ENCODE results near the gene KCTD11. TPM values are rescaled to one million over a fixed set of nuclear protein-coding genes. Genes with fewer than 3 reads are reported as not detected.

The KCTD11 gene
- 4.9 TPM for polyA plus RNA-seq (2013, experiment 1 of 2)
- 5.1 TPM for polyA plus RNA-seq (2013, experiment 2 of 2)

- H3K4me3 ChIP-seq (ENCODE audit: low read length) = peak within 1 kb of the TSS; percentile 91
- H3K9me3 ChIP-seq (ENCODE audit: insufficient read depth, low read depth, low read length) = no peaks in the 10 kb centered on the region
- WGBS = under 1% methylated on average over 91 of the region's 91 CpGs
- peak within 1 kb of the TSS; percentile 94 for H3K27ac ChIP-seq (ENCODE audit: low read depth, low read length)
- 0 out of 2 replicates have a peak, but pooled peaks cover 3% of the 10 kb centered on the region for H3K27me3 ChIP-seq (ENCODE audit: insufficient read depth, low read length)
- H3K4me1 ChIP-seq (ENCODE audit: insufficient read depth, low read length) = peaks cover 12% of the 10 kb centered on the region
- peak within 1 kb of the TSS; percentile 88 for H3K9ac ChIP-seq (ENCODE audit: low read depth, low read length)
- no peaks in the 10 kb centered on the region for H3K36me3 ChIP-seq (ENCODE audit: insufficient read depth, low read length)
These were observed at the start of gene KCTD11 for GRCh38 chr17:7351665-7352502. Gene KCTD11 (plus strand): TSS chr17:7352162.

- Histone ChIP-seq H3K27ac (ENCODE audit: low read depth, low read length) (no peak overlapping the region), H3K4me3 (ENCODE audit: low read length) (no peak overlapping the region), H3K9me3 (ENCODE audit: insufficient read depth, low read depth, low read length) (no peaks in the 10 kb centered on the region), H3K9ac (ENCODE audit: low read depth, low read length) (no peak overlapping the region), H3K27me3 (ENCODE audit: insufficient read depth, low read length) (no peaks in the 10 kb centered on the region), H3K4me1 (ENCODE audit: insufficient read depth, low read length) (no peaks in the 10 kb centered on the region), H3K36me3 (ENCODE audit: insufficient read depth, low read length) (peaks cover 1% of the 10 kb centered on the region; the same call in 1 of the 2 replicates)
- WGBS = 95% methylated on average over 7 of the region's 7 CpGs
These were observed 47.8 kb upstream of the KCTD11 start for GRCh38 chr17:7304179-7304578.

GRCh38 chr17:7306911-7307685 lies 44.9 kb upstream of the KCTD11 start, which contains the start of gene EIF5A:
Gene EIF5A (plus strand): TSS chr17:7307628. CDS start chr17:7309636, 2,008 bp downstream.
- Histone ChIP-seq H3K27me3 (ENCODE audit: insufficient read depth, low read length) (no peaks in the 10 kb centered on the region), H3K4me1 (ENCODE audit: insufficient read depth, low read length) (no peaks in the 10 kb centered on the region), H3K4me3 (ENCODE audit: low read length) (peak within 1 kb of the TSS; percentile 94), H3K9me3 (ENCODE audit: insufficient read depth, low read depth, low read length) (no peaks in the 10 kb centered on the region), H3K36me3 (ENCODE audit: insufficient read depth, low read length) (peaks cover 28% of the 10 kb centered on the region), H3K27ac (ENCODE audit: low read depth, low read length) (peak within 1 kb of the TSS; percentile 100), H3K9ac (ENCODE audit: low read depth, low read length) (peak within 1 kb of the TSS; percentile 100)
- WGBS = under 1% methylated on average over 64 of the region's 64 CpGs

DNA sequence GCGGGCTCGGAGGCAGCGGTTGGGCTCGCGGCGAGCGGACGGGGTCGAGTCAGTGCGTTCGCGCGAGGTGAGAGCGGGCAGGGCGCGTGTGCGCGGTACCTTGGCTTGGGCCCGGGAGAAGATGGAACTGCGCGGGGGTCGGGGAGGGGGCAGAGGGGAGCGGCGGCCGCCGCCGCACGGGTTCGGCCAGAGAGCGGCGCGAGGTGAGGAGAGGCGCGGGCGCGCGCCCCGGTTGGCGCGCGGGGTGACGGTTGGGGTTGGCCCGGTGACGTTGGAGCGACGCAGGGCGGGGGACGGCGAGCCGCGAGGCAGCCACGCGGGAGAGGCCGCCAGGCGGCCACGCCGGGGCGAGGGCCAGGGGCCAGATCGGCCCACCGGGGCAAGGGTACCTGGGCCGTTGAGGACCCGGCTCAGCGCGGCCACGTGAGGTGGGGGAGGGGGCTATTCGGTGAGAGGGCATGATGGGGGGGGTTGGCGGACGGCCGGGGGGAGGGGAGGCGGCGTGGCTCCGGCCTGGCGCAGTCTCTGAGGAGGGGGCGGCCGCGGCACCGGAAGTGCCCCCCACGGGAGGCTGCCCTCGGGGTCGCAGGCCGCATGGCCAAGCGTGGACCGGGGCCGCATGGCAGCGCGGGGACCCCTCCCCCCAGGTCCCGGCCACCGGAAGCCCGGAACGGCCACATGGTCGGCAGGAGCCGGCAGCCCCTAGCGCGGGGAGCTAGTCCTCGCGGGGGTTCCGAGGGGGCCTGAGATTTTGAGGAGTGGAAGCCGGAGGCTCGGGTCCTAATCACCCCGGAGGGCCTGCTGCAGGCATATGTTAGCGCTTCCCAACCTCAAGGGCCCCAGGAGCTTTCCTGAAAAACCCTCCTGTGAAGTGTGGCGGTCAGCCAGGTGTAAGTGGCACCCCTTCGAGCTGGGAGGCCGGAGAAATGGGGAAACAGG lies 44.0 kb upstream of the KCTD11 start:
- Histone ChIP-seq H3K36me3 (ENCODE audit: insufficient read depth, low read length) (peaks cover 36% of the 10 kb centered on the region), H3K9me3 (ENCODE audit: insufficient read depth, low read depth, low read length) (no peaks in the 10 kb centered on the region), H3K27me3 (ENCODE audit: insufficient read depth, low read length) (no peaks in the 10 kb centered on the region), H3K4me3 (ENCODE audit: low read length) (peak overlapping the region; percentile 94), H3K9ac (ENCODE audit: low read depth, low read length) (peak overlapping the region; percentile 100), H3K4me1 (ENCODE audit: insufficient read depth, low read length) (no peaks in the 10 kb centered on the region), H3K27ac (ENCODE audit: low read depth, low read length) (peak overlapping the region; percentile 100)
- WGBS = under 1% methylated on average over 104 of the region's 104 CpGs

- peaks cover 45% of the 10 kb centered on the region for H3K36me3 ChIP-seq (ENCODE audit: insufficient read depth, low read length)
- H3K27ac ChIP-seq (ENCODE audit: low read depth, low read length) = peak overlapping the region; percentile 100
- H3K9ac ChIP-seq (ENCODE audit: low read depth, low read length) = peak overlapping the region; percentile 100
- H3K4me3 ChIP-seq (ENCODE audit: low read length) = peak overlapping the region; percentile 94
- WGBS = 0% methylated on average over 11 of the region's 14 CpGs
- H3K4me1 ChIP-seq (ENCODE audit: insufficient read depth, low read length) = no peaks in the 10 kb centered on the region
- H3K9me3 ChIP-seq (ENCODE audit: insufficient read depth, low read depth, low read length) = no peaks in the 10 kb centered on the region
- no peaks in the 10 kb centered on the region for H3K27me3 ChIP-seq (ENCODE audit: insufficient read depth, low read length)
These were observed 43.1 kb upstream of the KCTD11 start for GRCh38 chr17:7308625-7309433.

DNA sequence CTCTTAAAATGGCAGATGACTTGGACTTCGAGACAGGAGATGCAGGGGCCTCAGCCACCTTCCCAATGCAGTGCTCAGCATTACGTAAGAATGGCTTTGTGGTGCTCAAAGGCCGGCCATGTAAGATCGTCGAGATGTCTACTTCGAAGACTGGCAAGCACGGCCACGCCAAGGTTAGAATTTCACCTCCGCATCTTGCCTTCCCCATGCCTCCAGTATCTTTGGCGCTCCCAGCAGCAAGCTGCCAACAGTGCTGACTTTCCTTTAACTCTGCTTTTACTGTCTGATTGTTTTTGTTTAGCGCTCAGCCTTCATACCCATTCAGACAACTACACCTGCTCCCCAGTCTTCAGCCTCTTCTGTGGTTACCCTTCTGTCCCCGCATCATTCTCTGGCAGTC lies 42.3 kb upstream of the KCTD11 start:
- Histone ChIP-seq H3K27ac (ENCODE audit: low read depth, low read length) (no peak overlapping the region), H3K4me3 (ENCODE audit: low read length) (peak overlapping the region; percentile 94; the same call in 1 of the 2 replicates), H3K27me3 (ENCODE audit: insufficient read depth, low read length) (no peaks in the 10 kb centered on the region), H3K9me3 (ENCODE audit: insufficient read depth, low read depth, low read length) (no peaks in the 10 kb centered on the region), H3K9ac (ENCODE audit: low read depth, low read length) (no peak overlapping the region), H3K36me3 (ENCODE audit: insufficient read depth, low read length) (peaks cover 48% of the 10 kb centered on the region), H3K4me1 (ENCODE audit: insufficient read depth, low read length) (0 out of 2 replicates have a peak, but pooled peaks cover 4% of the 10 kb centered on the region)
- WGBS = 93% methylated on average over 12 of the region's 12 CpGs

- H3K9ac ChIP-seq (ENCODE audit: low read depth, low read length) = no peak overlapping the region
- peaks cover 52% of the 10 kb centered on the region for H3K36me3 ChIP-seq (ENCODE audit: insufficient read depth, low read length)
- H3K27me3 ChIP-seq (ENCODE audit: insufficient read depth, low read length) = no peaks in the 10 kb centered on the region
- 0 out of 2 replicates have a peak, but pooled peaks cover 4% of the 10 kb centered on the region for H3K4me1 ChIP-seq (ENCODE audit: insufficient read depth, low read length)
- H3K9me3 ChIP-seq (ENCODE audit: insufficient read depth, low read depth, low read length) = no peaks in the 10 kb centered on the region
- WGBS = 95% methylated on average over 7 of the region's 7 CpGs
- no peak overlapping the region for H3K27ac ChIP-seq (ENCODE audit: low read depth, low read length)
- no peak overlapping the region for H3K4me3 ChIP-seq (ENCODE audit: low read length)
These were observed 40.8 kb upstream of the KCTD11 start for GRCh38 chr17:7311110-7311705.

DNA sequence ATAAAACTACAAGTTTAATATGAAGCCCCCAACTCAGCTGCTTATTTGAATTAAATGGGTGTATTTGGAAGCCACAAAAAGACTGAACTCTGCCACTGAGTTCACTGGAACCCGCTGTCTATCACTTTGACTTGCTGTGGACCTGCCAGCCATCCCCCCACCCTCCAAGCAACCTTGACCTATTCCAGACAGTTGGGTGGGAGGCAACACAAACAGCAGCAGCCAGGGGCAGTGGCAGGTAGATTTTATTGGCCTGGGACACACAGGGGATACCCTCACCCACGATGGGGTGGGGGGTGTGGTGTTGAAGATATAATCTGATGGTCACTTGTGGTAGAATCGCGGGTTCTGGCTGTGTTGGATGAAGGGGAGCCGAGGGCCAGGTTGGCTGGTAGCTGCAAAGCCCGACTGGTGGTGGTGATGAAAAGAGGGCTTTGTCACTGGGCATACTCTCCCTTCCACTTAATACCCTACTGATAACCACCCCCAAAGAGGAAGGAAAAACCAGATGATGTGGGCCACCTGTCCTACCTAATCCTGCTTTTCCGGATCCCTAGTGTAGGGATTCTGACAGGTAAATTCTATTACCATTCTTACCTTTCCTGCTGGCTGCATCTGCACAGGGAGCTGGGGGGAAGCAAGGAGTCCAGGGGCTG lies 39.4 kb upstream of the KCTD11 start:
- 88% methylated on average over 6 of the region's 7 CpGs for WGBS
- H3K27ac ChIP-seq (ENCODE audit: low read depth, low read length) = no peak overlapping the region
- no peak overlapping the region for H3K9ac ChIP-seq (ENCODE audit: low read depth, low read length)

DNA sequence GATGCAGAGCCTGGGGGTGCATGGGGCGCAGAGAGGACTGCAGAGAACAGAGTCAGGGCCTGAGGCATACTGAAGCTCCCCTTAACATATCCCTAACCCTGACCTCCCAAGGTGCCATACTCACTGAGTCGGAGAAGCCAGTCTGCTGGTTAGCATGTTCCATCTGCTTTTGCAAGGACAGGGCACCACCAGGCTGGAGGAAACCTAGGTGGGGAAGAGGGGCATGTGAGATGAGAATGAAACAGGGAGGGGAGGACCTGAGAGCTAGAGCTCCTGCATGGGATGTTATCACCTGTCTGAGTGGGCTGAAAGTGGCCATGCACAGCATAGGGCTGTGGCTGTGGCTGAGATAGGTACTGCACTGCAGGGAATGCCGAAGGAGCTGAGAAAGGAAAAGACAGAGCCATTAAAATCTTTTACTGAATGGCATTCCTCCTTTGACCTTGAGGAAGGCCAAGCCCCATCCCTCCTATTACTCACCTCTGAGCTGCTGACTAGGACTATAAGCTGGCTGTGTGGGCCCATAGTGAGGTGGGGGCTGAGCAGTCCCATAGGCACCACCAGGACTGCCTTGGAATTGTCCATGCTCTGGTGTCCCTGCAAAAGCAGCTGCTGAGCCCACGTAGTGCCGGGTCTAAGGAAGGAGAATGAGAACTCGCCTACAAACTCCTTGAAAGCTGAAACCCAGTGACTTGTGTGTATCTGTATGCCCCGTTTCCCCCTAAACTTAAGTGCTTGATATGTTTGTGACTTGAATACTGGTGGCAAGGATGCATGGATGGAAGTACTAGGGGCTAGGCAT lies 38.7 kb upstream of the KCTD11 start:
- no peaks in the 10 kb centered on the region for H3K27me3 ChIP-seq (ENCODE audit: insufficient read depth, low read length)
- H3K4me3 ChIP-seq (ENCODE audit: low read length) = 0 out of 2 replicates have a peak overlapping the region, but pooled peaks have one; percentile 82
- H3K9ac ChIP-seq (ENCODE audit: low read depth, low read length) = no peak overlapping the region
- H3K27ac ChIP-seq (ENCODE audit: low read depth, low read length) = peak overlapping the region; percentile 58; the same call in 1 of the 2 replicates
- WGBS = 91% methylated on average over 7 of the region's 7 CpGs
- H3K9me3 ChIP-seq (ENCODE audit: insufficient read depth, low read depth, low read length) = no peaks in the 10 kb centered on the region
- H3K36me3 ChIP-seq (ENCODE audit: insufficient read depth, low read length) = peaks cover 69% of the 10 kb centered on the region
- H3K4me1 ChIP-seq (ENCODE audit: insufficient read depth, low read length) = 0 out of 2 replicates have a peak, but pooled peaks cover 4% of the 10 kb centered on the region

More for the DNA sequence above, 39.4 kb upstream of the KCTD11 start:
- Histone ChIP-seq H3K4me3 (ENCODE audit: low read length) (no peak overlapping the region), H3K4me1 (ENCODE audit: insufficient read depth, low read length) (0 out of 2 replicates have a peak, but pooled peaks cover 4% of the 10 kb centered on the region), H3K36me3 (ENCODE audit: insufficient read depth, low read length) (peaks cover 61% of the 10 kb centered on the region), H3K27me3 (ENCODE audit: insufficient read depth, low read length) (no peaks in the 10 kb centered on the region), H3K9me3 (ENCODE audit: insufficient read depth, low read depth, low read length) (no peaks in the 10 kb centered on the region)

Data from HUES64 (cell line).